K562 (cell line): ENCODE results near the gene ADSS2. TPM values are rescaled to one million over a fixed set of nuclear protein-coding genes. Genes with fewer than 3 reads are reported as not detected.

ENCODE experiments used
- FOXK2 ChIP-seq, 2 experiments: fragments of 450-650 bp; IDR thresholded peaks in 1 of 2; conservative IDR thresholded peaks in 1 of 2; 2 replicates each; pipeline ENCODE4 v1.6.1; 2016; ENCODE audit warnings: low read depth in 2 of 2, mild to moderate bottlenecking in 1 of 2
- FOXM1 ChIP-seq, 2 experiments: fragments of 450-650 bp in 1 of 2; sonication (generic) in 1 of 2; formaldehyde crosslinking in 1 of 2; IDR thresholded peaks; 2 replicates each; pipeline versions ENCODE4 v1.6.1 to v1.9.0; 2017 to 2022; ENCODE audit warnings: low read depth in 2 of 2, mild to moderate bottlenecking in 2 of 2, missing genetic modification reagents in 1 of 2, moderate library complexity in 1 of 2
- POLR2AphosphoS5 ChIP-seq: IDR thresholded peaks from 2 replicates; pipeline ENCODE4 v1.6.1; 2011; ENCODE audit warnings: mild to moderate bottlenecking, low read depth, low read length, moderate library complexity; ENCODE audit not compliant: control insufficient read depth, insufficient read depth
- RAD51 ChIP-seq: fragments of 450-650 bp; IDR thresholded peaks from 2 replicates; pipeline ENCODE4 v1.7.1; 2016; ENCODE audit warnings: low read depth, mild to moderate bottlenecking, borderline replicate concordance
- RBM22 ChIP-seq: fragments of 200-400 bp; formaldehyde crosslinking; IDR thresholded peaks from 2 replicates; pipeline ENCODE4 v1.6.1; 2018; ENCODE audit warnings: low read length, low read depth; ENCODE audit not compliant: poor library complexity, severe bottlenecking
- RBM34 ChIP-seq: fragments of 200-400 bp; formaldehyde crosslinking; IDR thresholded peaks from 2 replicates; pipeline ENCODE4 v1.6.1; 2018; ENCODE audit warnings: low read length, borderline replicate concordance; ENCODE audit not compliant: insufficient read depth
- RHOXF2B ChIP-seq: fragments of 250-450 bp; sonication (Bioruptor Pico); conservative IDR thresholded peaks from 2 replicates; pipeline ENCODE4 v1.5.1; 2021
- SMAD3 ChIP-seq: fragments of 450-650 bp; formaldehyde crosslinking; conservative IDR thresholded peaks from 2 replicates; pipeline ENCODE4 v1.4.0; 2020; ENCODE audit warnings: mild to moderate bottlenecking
- ZNF134 ChIP-seq: fragments of 250-450 bp; sonication (Bioruptor Pico); conservative IDR thresholded peaks from 2 replicates; pipeline ENCODE4 v1.4.0; 2020
- ZNF165 ChIP-seq: fragments of 250-450 bp; sonication (Bioruptor Pico); IDR thresholded peaks from 2 replicates; pipeline ENCODE4 v1.4.0; 2020; ENCODE audit warnings: borderline replicate concordance
- ZNF212 ChIP-seq: fragments of 450-650 bp; formaldehyde crosslinking; IDR thresholded peaks from 2 replicates; pipeline ENCODE4 v1.4.0; 2020; ENCODE audit warnings: mild to moderate bottlenecking
- ZNF282 ChIP-seq: sonication (generic); formaldehyde crosslinking; IDR thresholded peaks from 2 replicates; pipeline ENCODE4 v1.8.1; 2023; ENCODE audit warnings: missing genetic modification reagents
- polyA plus RNA-seq, 8 experiments: library from polyadenylated mRNA; depleted of rRNA in 4 of 8; stranded (reverse) in 5 of 8; unstranded in 3 of 8; fragments of >200 nt; fragmentation: Nextera tagmentation in 2 of 8; fragmentation: Illumina TruSeq in 1 of 8; extraction: Ambion mirVana in 2 of 8; extraction: Trizol in 1 of 8; gene quantifications; 2 replicates each; pipeline versions ENCODE4 v1.2.1 to v1.2.3, GENCODE V29; 2011 to 2014; ENCODE audit warnings: inconsistent platforms in 1 of 8, missing spikeins in 1 of 8
- total RNA-seq, 7 experiments: library from RNA; depleted of rRNA in 6 of 7; stranded (reverse); fragments of >200 nt in 6 of 7; fragmentation: Illumina TruSeq in 2 of 7; extraction: Trizol in 2 of 7; gene quantifications; 2 replicates each; pipeline versions ENCODE4 v1.2.1 to v1.2.3, GENCODE V29; 2011 to 2021; ENCODE audit warnings: low replicate concordance in 1 of 7
- TF ChIP-seq, protein P1 (sequence below): fragments of 450-650 bp; IDR thresholded peaks from 2 replicates; pipeline ENCODE4 v1.6.1; 2014; ENCODE audit warnings: low read depth, mild to moderate bottlenecking, moderate library complexity, borderline replicate concordance
- TF ChIP-seq, protein P2 (sequence below): sonication (generic); formaldehyde crosslinking; IDR thresholded peaks from 2 replicates; pipeline ENCODE4 v1.8.0; 2023; ENCODE audit warnings: missing genetic modification reagents, mild to moderate bottlenecking, borderline replicate concordance
- TF ChIP-seq, protein P3 (sequence below): fragments of 250-450 bp; sonication (Bioruptor Pico); IDR thresholded peaks from 2 replicates; pipeline ENCODE4 v1.4.0; 2020; ENCODE audit warnings: borderline replicate concordance
- TF ChIP-seq, protein P4 (sequence below): fragments of 250-450 bp; sonication (Bioruptor Pico); IDR thresholded peaks from 2 replicates; pipeline ENCODE4 v1.9.0; 2021; ENCODE audit warnings: mild to moderate bottlenecking, inconsistent platforms

Gene ADSS2
- total and polyA plus RNA-seq, 9 of the 15 experiments (the other 6 are each of a cell fraction or from before 2014, with no cell fraction given) = 8.8 to 63.8 (median 59.4) TPM

DNA sequence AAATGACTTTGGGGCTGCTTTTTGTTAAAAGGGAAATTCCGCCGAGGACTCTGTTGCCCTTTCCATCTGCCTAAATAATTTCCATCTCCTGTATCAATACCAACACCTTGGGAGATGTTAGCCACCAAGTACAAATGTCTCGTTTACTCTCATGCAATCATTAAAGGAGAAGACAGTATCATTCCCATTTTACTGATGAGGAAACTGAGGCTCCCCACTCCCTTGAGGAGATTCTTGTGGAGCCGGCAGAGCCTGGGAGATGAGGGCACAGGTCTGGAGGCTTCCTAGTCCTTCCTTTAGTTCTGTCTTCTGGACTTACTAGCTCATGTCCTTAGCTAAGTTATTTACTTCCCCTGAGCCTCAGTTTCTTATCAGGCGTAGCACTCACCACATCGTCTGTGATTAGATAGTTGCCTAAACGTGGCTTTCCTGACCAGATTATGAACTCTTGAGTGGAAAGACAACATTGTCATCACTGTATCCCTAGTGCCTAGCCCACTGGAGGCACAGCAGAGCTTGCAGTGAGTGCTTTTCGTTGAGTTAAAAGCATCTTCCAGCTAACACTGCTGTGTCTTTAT is 81.6 kb downstream of the ADSS2 start (continued):
- TF ChIP-seq, protein P1, sequence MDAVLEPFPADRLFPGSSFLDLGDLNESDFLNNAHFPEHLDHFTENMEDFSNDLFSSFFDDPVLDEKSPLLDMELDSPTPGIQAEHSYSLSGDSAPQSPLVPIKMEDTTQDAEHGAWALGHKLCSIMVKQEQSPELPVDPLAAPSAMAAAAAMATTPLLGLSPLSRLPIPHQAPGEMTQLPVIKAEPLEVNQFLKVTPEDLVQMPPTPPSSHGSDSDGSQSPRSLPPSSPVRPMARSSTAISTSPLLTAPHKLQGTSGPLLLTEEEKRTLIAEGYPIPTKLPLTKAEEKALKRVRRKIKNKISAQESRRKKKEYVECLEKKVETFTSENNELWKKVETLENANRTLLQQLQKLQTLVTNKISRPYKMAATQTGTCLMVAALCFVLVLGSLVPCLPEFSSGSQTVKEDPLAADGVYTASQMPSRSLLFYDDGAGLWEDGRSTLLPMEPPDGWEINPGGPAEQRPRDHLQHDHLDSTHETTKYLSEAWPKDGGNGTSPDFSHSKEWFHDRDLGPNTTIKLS = no peak
- TF ChIP-seq ZNF212 (CRISPR knock-in tag) = no peak
- TF ChIP-seq SMAD3 = peak; percentile 31; the same call in 1 of the 2 replicates
- TF ChIP-seq ZNF165 (CRISPR knock-in tag) = no peak
- TF ChIP-seq RBM22 = no peak
- TF ChIP-seq, protein P2, sequence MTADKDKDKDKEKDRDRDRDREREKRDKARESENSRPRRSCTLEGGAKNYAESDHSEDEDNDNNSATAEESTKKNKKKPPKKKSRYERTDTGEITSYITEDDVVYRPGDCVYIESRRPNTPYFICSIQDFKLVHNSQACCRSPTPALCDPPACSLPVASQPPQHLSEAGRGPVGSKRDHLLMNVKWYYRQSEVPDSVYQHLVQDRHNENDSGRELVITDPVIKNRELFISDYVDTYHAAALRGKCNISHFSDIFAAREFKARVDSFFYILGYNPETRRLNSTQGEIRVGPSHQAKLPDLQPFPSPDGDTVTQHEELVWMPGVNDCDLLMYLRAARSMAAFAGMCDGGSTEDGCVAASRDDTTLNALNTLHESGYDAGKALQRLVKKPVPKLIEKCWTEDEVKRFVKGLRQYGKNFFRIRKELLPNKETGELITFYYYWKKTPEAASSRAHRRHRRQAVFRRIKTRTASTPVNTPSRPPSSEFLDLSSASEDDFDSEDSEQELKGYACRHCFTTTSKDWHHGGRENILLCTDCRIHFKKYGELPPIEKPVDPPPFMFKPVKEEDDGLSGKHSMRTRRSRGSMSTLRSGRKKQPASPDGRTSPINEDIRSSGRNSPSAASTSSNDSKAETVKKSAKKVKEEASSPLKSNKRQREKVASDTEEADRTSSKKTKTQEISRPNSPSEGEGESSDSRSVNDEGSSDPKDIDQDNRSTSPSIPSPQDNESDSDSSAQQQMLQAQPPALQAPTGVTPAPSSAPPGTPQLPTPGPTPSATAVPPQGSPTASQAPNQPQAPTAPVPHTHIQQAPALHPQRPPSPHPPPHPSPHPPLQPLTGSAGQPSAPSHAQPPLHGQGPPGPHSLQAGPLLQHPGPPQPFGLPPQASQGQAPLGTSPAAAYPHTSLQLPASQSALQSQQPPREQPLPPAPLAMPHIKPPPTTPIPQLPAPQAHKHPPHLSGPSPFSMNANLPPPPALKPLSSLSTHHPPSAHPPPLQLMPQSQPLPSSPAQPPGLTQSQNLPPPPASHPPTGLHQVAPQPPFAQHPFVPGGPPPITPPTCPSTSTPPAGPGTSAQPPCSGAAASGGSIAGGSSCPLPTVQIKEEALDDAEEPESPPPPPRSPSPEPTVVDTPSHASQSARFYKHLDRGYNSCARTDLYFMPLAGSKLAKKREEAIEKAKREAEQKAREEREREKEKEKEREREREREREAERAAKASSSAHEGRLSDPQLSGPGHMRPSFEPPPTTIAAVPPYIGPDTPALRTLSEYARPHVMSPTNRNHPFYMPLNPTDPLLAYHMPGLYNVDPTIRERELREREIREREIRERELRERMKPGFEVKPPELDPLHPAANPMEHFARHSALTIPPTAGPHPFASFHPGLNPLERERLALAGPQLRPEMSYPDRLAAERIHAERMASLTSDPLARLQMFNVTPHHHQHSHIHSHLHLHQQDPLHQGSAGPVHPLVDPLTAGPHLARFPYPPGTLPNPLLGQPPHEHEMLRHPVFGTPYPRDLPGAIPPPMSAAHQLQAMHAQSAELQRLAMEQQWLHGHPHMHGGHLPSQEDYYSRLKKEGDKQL (CRISPR knock-in tag) = no peak
- 0 out of 2 replicates have a peak, but pooled peaks have one; percentile 45 for TF ChIP-seq ZNF134
- TF ChIP-seq FOXK2 (conservative IDR thresholded peaks at IDR 0.05 in 1 of 2, IDR thresholded peaks at IDR 0.05 in 1 of 2; ENCODE audit: low read depth in 2 of 2) = peak; percentile 61 to 73; a peak in 3 of 4 replicates
- TF ChIP-seq RHOXF2B (CRISPR knock-in tag) = no peak
- peak; percentile 71; the same call in 1 of the 2 replicates for TF ChIP-seq FOXM1 (IDR thresholded peaks at IDR 0.05; ENCODE audit: low read depth)
- TF ChIP-seq FOXM1 (CRISPR knock-in tag; IDR thresholded peaks at IDR 0.05; ENCODE audit: low read depth) = no peak
- TF ChIP-seq RAD51 = no peak
- TF ChIP-seq, protein P3, sequence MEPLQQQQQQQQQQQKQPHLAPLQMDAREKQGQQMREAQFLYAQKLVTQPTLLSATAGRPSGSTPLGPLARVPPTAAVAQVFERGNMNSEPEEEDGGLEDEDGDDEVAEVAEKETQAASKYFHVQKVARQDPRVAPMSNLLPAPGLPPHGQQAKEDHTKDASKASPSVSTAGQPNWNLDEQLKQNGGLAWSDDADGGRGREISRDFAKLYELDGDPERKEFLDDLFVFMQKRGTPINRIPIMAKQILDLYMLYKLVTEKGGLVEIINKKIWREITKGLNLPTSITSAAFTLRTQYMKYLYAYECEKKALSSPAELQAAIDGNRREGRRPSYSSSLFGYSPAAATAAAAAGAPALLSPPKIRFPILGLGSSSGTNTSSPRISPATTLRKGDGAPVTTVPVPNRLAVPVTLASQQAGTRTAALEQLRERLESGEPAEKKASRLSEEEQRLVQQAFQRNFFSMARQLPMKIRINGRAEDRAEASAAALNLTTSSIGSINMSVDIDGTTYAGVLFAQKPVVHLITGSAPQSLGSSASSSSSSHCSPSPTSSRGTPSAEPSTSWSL (CRISPR knock-in tag) = peak; percentile 27; the same call in 1 of the 2 replicates
- TF ChIP-seq RBM34 = no peak
- TF ChIP-seq ZNF282 (CRISPR knock-in tag) = no peak
- peak; percentile 76 for TF ChIP-seq POLR2AphosphoS5
- TF ChIP-seq, protein P4, sequence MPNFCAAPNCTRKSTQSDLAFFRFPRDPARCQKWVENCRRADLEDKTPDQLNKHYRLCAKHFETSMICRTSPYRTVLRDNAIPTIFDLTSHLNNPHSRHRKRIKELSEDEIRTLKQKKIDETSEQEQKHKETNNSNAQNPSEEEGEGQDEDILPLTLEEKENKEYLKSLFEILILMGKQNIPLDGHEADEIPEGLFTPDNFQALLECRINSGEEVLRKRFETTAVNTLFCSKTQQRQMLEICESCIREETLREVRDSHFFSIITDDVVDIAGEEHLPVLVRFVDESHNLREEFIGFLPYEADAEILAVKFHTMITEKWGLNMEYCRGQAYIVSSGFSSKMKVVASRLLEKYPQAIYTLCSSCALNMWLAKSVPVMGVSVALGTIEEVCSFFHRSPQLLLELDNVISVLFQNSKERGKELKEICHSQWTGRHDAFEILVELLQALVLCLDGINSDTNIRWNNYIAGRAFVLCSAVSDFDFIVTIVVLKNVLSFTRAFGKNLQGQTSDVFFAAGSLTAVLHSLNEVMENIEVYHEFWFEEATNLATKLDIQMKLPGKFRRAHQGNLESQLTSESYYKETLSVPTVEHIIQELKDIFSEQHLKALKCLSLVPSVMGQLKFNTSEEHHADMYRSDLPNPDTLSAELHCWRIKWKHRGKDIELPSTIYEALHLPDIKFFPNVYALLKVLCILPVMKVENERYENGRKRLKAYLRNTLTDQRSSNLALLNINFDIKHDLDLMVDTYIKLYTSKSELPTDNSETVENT (CRISPR knock-in tag) = no peak
